A549 (cell line): ENCODE results near the gene ATP13A2. TPM values are rescaled to one million over a fixed set of nuclear protein-coding genes. Genes with fewer than 3 reads are reported as not detected.

Experiments used
- ATAC-seq, 2 experiments: fragments of 200-7000 bp in 1 of 2; fragments of >200 bp in 1 of 2; cut with Nextera tagmentation in 1 of 2; cut with Tn5 transposase in 1 of 2; 3 replicates each; pipeline versions ENCODE4 v1.8.0 to v1.9.1; 2018 to 2020; ENCODE audit warnings: mild to moderate bottlenecking in 1 of 2, moderate library complexity in 1 of 2
- CTCF ChIA-PET: fragments of 300-600 bp; sonication (Branson Sonifier 250); formaldehyde crosslinking; extraction: SDS; loops from one replicate; lab custom pipeline; 2021; ENCODE audit warnings: antibody characterized with exemption, inconsistent platforms; lab: Yijun Ruan, JAX
- POLR2A ChIA-PET: fragments of 350-600 bp; formaldehyde crosslinking; extraction: SDS; loops from one replicate; lab custom pipeline; 2021; ENCODE audit warnings: antibody characterized with exemption, inconsistent platforms; lab: Yijun Ruan, JAX
- DNase-seq, 2 experiments: peaks; one replicate each; pipeline versions ENCODE4 v3.0.0 to v3.0.0-alpha.2; 2011 to 2016; ENCODE audit warnings: low read depth in 1 of 2, low spot score in 1 of 2
- FAIRE-seq: peaks from 2 replicates; lab custom pipeline; 2011; peaks lifted over from hg19 to GRCh38; lab: Jason Lieb, UNC
- H3K27ac ChIP-seq, 2 experiments: fragments of >200 bp; sonication (Bioruptor Twin); formaldehyde crosslinking; 3 replicates each; pipeline ENCODE4 v1.5.1; 2016 to 2017
- H3K4me1 ChIP-seq: fragments of >200 bp; sonication (Bioruptor Twin); formaldehyde crosslinking; 3 replicates; pipeline ENCODE4 v1.6.1; 2016
- H3K4me2 ChIP-seq: fragments of >200 bp; sonication (Bioruptor Twin); formaldehyde crosslinking; 3 replicates; pipeline ENCODE4 v1.6.1; 2016
- H3K4me3 ChIP-seq: fragments of >200 bp; sonication (Bioruptor Twin); formaldehyde crosslinking; 3 replicates; pipeline ENCODE4 v1.5.1; 2016
- H3K9me3 ChIP-seq: fragments of >200 bp; sonication (Bioruptor Twin); formaldehyde crosslinking; 3 replicates; pipeline ENCODE4 v1.6.1; 2016
- ATOH8 ChIP-seq: fragments of 250-450 bp; sonication (Bioruptor Pico); IDR thresholded peaks from 2 replicates; pipeline ENCODE4 v1.5.0; 2020; ENCODE audit warnings: low read depth, mild to moderate bottlenecking, moderate library complexity
- EHF ChIP-seq: fragments of 250-450 bp; sonication (Bioruptor Pico); IDR thresholded peaks from 2 replicates; pipeline ENCODE4 v1.5.0; 2020; ENCODE audit warnings: mild to moderate bottlenecking
- FOSL2 ChIP-seq, 2 experiments: fragments of 450-650 bp in 1 of 2; fragments of >200 bp in 1 of 2; sonication (Bioruptor Twin) in 1 of 2; formaldehyde crosslinking; IDR thresholded peaks; 2 replicates each; pipeline versions ENCODE4 v1.5.0 to v1.6.1; 2016 to 2020; ENCODE audit warnings: mild to moderate bottlenecking in 1 of 2, moderate library complexity in 1 of 2
- FOXS1 ChIP-seq: fragments of 250-450 bp; sonication (Bioruptor Pico); IDR thresholded peaks from 2 replicates; pipeline ENCODE4 v1.5.0; 2020; ENCODE audit warnings: mild to moderate bottlenecking, moderate library complexity
- HMGXB4 ChIP-seq: fragments of 250-450 bp; sonication (Bioruptor Pico); IDR thresholded peaks from 2 replicates; pipeline ENCODE4 v1.5.0; 2021; ENCODE audit warnings: mild to moderate bottlenecking, moderate library complexity, borderline replicate concordance
- HOXB13 ChIP-seq: fragments of 250-450 bp; sonication (Bioruptor Pico); IDR thresholded peaks from 2 replicates; pipeline ENCODE4 v1.5.0; 2020; ENCODE audit warnings: low read depth, mild to moderate bottlenecking, moderate library complexity
- JUN ChIP-seq, 2 experiments: fragments of >200 bp; sonication (Bioruptor Twin); formaldehyde crosslinking; IDR thresholded peaks; 2 replicates in 1 of 2; 3 replicates in 1 of 2; pipeline ENCODE4 v1.6.1; 2016 to 2017
- KDM5A ChIP-seq: fragments of 200-600 bp; sonication (generic); IDR thresholded peaks from 2 replicates; pipeline ENCODE4 v1.6.1; 2016; ENCODE audit warnings: antibody characterized with exemption, mild to moderate bottlenecking
- MAFK ChIP-seq: fragments of 450-650 bp; IDR thresholded peaks from 2 replicates; pipeline ENCODE4 v1.6.1; 2014; ENCODE audit not compliant: partially characterized antibody
- MAZ ChIP-seq: fragments of 150-350 bp; IDR thresholded peaks from 2 replicates; pipeline ENCODE4 v1.6.1; 2014; ENCODE audit warnings: antibody characterized with exemption, low read depth, low read length, borderline replicate concordance
- RCOR1 ChIP-seq: fragments of 150-350 bp; IDR thresholded peaks from 2 replicates; pipeline ENCODE4 v1.6.1; 2014; ENCODE audit warnings: antibody characterized with exemption, low read length, low read depth
- ZFP36 ChIP-seq: fragments of 450-650 bp; IDR thresholded peaks from 2 replicates; pipeline ENCODE4 v1.6.1; 2014; ENCODE audit warnings: borderline replicate concordance; ENCODE audit not compliant: partially characterized antibody
- WGBS: methylation state at CpG from one replicate; pipeline ENCODE4 v1.1.6; 2017; ENCODE audit errors: missing lambda C conversion rate; 5-methylcytosine and 5-hydroxymethylcytosine counted together
- polyA plus RNA-seq, 4 experiments: library from polyadenylated mRNA; depleted of rRNA in 3 of 4; stranded (reverse); fragments of >200 nt; fragmentation: RNase III in 1 of 4; extraction: RNeasy Plus Mini Kit Qiagen cat#74134 plus additional on column Dnase treatment in 1 of 4; gene quantifications; 2 replicates in 3 of 4; 3 replicates in 1 of 4; pipeline ENCODE4 v1.2.3, GENCODE V29; 2011 to 2017
- TF ChIP-seq, protein P1 (sequence below): fragments of 150-350 bp; IDR thresholded peaks from 2 replicates; pipeline ENCODE4 v1.6.1; 2014; ENCODE audit warnings: low read depth, mild to moderate bottlenecking, low read length
- TF ChIP-seq, protein P2 (sequence below): IDR thresholded peaks from 2 replicates; pipeline ENCODE4 v1.6.1; 2012
- TF ChIP-seq, protein P3 (sequence below): IDR thresholded peaks from 2 replicates; pipeline ENCODE4 v1.6.1; 2012

Gene ATP13A2
- polyA plus RNA-seq, 2 of the 4 experiments (the other 2 are of a cell fraction), result 7.9 to 23.1 TPM

- POLR2A ChIA-PET, result no interaction called here
- DNase-seq, result no peak
- CTCF ChIA-PET, result interaction anchor here (1.6 kb wide), 1 partner anchor 12 kb away, joined by 4 read pairs; no protein-coding TSS in a partner anchor
- ATAC-seq, result no peak
- WGBS, result 61% methylated on average over 9 of the region's 10 CpGs
- TF ChIP-seq FOSL2 (IDR thresholded peaks at IDR 0.05) (no peak), FOSL2 (CRISPR knock-in tag; IDR thresholded peaks at IDR 0.05) (no peak), RCOR1 (no peak), HOXB13 (CRISPR knock-in tag) (no peak), EHF (no peak), KDM5A (no peak)
- TF ChIP-seq, protein P1, sequence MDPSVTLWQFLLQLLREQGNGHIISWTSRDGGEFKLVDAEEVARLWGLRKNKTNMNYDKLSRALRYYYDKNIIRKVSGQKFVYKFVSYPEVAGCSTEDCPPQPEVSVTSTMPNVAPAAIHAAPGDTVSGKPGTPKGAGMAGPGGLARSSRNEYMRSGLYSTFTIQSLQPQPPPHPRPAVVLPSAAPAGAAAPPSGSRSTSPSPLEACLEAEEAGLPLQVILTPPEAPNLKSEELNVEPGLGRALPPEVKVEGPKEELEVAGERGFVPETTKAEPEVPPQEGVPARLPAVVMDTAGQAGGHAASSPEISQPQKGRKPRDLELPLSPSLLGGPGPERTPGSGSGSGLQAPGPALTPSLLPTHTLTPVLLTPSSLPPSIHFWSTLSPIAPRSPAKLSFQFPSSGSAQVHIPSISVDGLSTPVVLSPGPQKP, result no peak
- TF ChIP-seq, protein P2, sequence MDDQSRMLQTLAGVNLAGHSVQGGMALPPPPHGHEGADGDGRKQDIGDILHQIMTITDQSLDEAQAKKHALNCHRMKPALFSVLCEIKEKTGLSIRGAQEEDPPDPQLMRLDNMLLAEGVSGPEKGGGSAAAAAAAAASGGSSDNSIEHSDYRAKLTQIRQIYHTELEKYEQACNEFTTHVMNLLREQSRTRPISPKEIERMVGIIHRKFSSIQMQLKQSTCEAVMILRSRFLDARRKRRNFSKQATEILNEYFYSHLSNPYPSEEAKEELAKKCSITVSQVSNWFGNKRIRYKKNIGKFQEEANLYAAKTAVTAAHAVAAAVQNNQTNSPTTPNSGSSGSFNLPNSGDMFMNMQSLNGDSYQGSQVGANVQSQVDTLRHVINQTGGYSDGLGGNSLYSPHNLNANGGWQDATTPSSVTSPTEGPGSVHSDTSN, result no peak
- Histone ChIP-seq H3K9me3 (no peaks in the 10 kb centered on the region), H3K4me2 (no peak overlapping the region), H3K27ac (no peak overlapping the region), H3K4me1 (peaks cover 8% of the 10 kb centered on the region), H3K4me3 (no peak overlapping the region)
- no peak for FAIRE-seq
Observed at GRCh38 chr1:16998589-16998988, 13.1 kb downstream of the ATP13A2 start.

GRCh38 chr1:16996845-16997244 lies 14.9 kb downstream of the ATP13A2 start:
- H3K4me2 ChIP-seq, result no peak overlapping the region
- no peak for TF ChIP-seq ATOH8 (CRISPR knock-in tag)
- no peak for TF ChIP-seq HMGXB4 (CRISPR knock-in tag)
- TF ChIP-seq ZFP36, result no peak
- no peak for TF ChIP-seq KDM5A
- TF ChIP-seq RCOR1, result no peak
- TF ChIP-seq FOSL2 (IDR thresholded peaks at IDR 0.05), result no peak
- TF ChIP-seq FOSL2 (CRISPR knock-in tag; IDR thresholded peaks at IDR 0.05), result no peak
- DNase-seq (no peak), FAIRE-seq (no peak), ATAC-seq (no peak)
- no peaks in the 10 kb centered on the region for H3K4me1 ChIP-seq
- no peak overlapping the region for H3K27ac ChIP-seq
- CTCF ChIA-PET, result interaction anchor here (1.5 kb wide), 1 partner anchor 41 kb away, joined by 3 read pairs; no protein-coding TSS in a partner anchor
- POLR2A ChIA-PET, result no interaction called here
- H3K4me3 ChIP-seq, result no peak overlapping the region
- no peaks in the 10 kb centered on the region for H3K9me3 ChIP-seq
- WGBS, result 97% methylated on average over 5 of the region's 14 CpGs

DNA sequence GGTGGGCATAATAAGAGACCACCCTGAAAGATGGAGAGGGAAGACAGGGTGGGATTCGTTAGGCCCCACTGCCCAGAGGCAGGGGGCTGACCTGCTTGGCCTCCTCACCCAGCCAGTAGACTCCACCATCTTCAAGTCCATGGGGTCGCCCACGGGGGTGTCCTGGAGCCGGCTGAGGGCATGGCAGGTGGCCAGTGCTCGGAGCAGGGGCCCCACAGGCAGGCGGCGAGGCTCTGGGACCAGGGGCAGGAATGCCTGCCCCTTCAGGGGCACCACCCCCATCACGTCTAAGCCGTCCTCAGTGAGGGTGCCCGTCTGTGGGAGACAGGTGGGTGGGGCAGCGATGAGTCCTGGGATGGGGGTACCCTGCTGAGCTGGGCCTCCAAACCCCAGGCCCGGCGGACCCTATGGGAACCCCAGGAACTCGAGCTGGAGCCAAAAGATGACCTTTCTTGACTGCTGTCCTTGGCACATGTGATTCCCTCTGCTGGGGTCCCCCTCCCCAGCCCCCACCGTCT lies 18.1 kb downstream of the ATP13A2 start:
- no peak overlapping the region for H3K4me2 ChIP-seq
- no peaks in the 10 kb centered on the region for H3K9me3 ChIP-seq
- no peak overlapping the region for H3K4me3 ChIP-seq
- CTCF ChIA-PET, result interaction anchor here (0.9 to 1.7 kb wide), 2 partner anchors 10 to 16 kb away, joined by 3 read pairs; no protein-coding TSS in a partner anchor
- ATAC-seq (no peak), FAIRE-seq (no peak), DNase-seq (no peak)
- WGBS, result 93% methylated on average over 3 of the region's 15 CpGs
- H3K4me1 ChIP-seq, result no peaks in the 10 kb centered on the region
- TF ChIP-seq MAFK (no peak), FOXS1 (CRISPR knock-in tag) (no peak), JUN (IDR thresholded peaks at IDR 0.05) (no peak), FOSL2 (IDR thresholded peaks at IDR 0.05) (no peak), FOSL2 (CRISPR knock-in tag; IDR thresholded peaks at IDR 0.05) (no peak), MAZ (no peak)
- TF ChIP-seq, protein P3, sequence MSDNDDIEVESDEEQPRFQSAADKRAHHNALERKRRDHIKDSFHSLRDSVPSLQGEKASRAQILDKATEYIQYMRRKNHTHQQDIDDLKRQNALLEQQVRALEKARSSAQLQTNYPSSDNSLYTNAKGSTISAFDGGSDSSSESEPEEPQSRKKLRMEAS, result no peak
- POLR2A ChIA-PET, result no interaction called here
- H3K27ac ChIP-seq, result no peak overlapping the region
